Cardiac muscle cell (in vitro differentiated cells and primary cell): ENCODE measurements around the gene IFNA16. TPM values are rescaled to one million over a fixed set of nuclear protein-coding genes. Genes with fewer than 3 reads are reported as not detected.
"Not testable (repeated sequence)": the region's sequence is repeated elsewhere in the genome, so short reads cannot be mapped to it uniquely, and the experiment has no call there.

Experiments used
- DNase-seq, 2 donors: peaks; one replicate each; pipeline versions ENCODE4 v3.0.0 to v3.0.0-alpha.2; 2010 to 2017; ENCODE audit warnings: low read depth in 1 of 2, low spot score in 1 of 2
- H3K27ac ChIP-seq: fragments of 200-600 bp; sonication (generic); 2 replicates; pipeline ENCODE4 v1.5.1; 2016
- H3K27me3 ChIP-seq: fragments of 200-600 bp; sonication (generic); 2 replicates; pipeline ENCODE4 v1.6.0; 2016; ENCODE audit warnings: control low read depth
- H3K36me3 ChIP-seq: fragments of 200-600 bp; sonication (generic); 2 replicates; pipeline ENCODE4 v1.5.1; 2016; ENCODE audit warnings: control low read depth
- H3K4me1 ChIP-seq: fragments of 200-600 bp; sonication (generic); 2 replicates; pipeline ENCODE4 v1.8.1; 2017; ENCODE audit warnings: low read depth, mild to moderate bottlenecking, mixed run types
- H3K4me3 ChIP-seq: fragments of 200-600 bp; sonication (generic); 2 replicates; pipeline ENCODE4 v1.5.1; 2016; ENCODE audit warnings: mild to moderate bottlenecking
- H3K9me3 ChIP-seq: fragments of 200-600 bp; sonication (generic); 2 replicates; pipeline ENCODE4 v1.5.1; 2017; ENCODE audit warnings: low read depth, mild to moderate bottlenecking, control low read depth
- polyA plus RNA-seq: library from polyadenylated mRNA; unstranded; fragments of >200 nt; fragmentation: Nextera tagmentation; extraction: Ambion mirVana; gene quantifications from 2 replicates; pipeline ENCODE4 v1.2.1, GENCODE V29; 2016
- total RNA-seq: library from RNA; depleted of rRNA; stranded (reverse); fragments of >200 nt; gene quantifications from 2 replicates; pipeline ENCODE4 v1.2.3, GENCODE V29; 2016
- TF ChIP-seq, protein P1 (sequence below): IDR thresholded peaks from 2 replicates; pipeline ENCODE4 v1.5.1; 2012; ENCODE audit warnings: low read depth, mild to moderate bottlenecking, low read length

IFNA16 gene
- total and polyA plus RNA-seq, 2 experiments from 2014 or later, result not detected

- Histone ChIP-seq H3K9me3 (no peaks in the 10 kb centered on the region), H3K4me3 (no peak overlapping the region), H3K27me3 (peaks cover 9% of the 10 kb centered on the region), H3K36me3 (no peaks in the 10 kb centered on the region), H3K27ac (no peak overlapping the region), H3K4me1 (no peaks in the 10 kb centered on the region)
- DNase-seq, result no peak
- TF ChIP-seq, protein P1, sequence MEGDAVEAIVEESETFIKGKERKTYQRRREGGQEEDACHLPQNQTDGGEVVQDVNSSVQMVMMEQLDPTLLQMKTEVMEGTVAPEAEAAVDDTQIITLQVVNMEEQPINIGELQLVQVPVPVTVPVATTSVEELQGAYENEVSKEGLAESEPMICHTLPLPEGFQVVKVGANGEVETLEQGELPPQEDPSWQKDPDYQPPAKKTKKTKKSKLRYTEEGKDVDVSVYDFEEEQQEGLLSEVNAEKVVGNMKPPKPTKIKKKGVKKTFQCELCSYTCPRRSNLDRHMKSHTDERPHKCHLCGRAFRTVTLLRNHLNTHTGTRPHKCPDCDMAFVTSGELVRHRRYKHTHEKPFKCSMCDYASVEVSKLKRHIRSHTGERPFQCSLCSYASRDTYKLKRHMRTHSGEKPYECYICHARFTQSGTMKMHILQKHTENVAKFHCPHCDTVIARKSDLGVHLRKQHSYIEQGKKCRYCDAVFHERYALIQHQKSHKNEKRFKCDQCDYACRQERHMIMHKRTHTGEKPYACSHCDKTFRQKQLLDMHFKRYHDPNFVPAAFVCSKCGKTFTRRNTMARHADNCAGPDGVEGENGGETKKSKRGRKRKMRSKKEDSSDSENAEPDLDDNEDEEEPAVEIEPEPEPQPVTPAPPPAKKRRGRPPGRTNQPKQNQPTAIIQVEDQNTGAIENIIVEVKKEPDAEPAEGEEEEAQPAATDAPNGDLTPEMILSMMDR, result no peak
Observed at GRCh38 chr9:21233258-21233657, 16.1 kb upstream of the IFNA16 start.

DNA sequence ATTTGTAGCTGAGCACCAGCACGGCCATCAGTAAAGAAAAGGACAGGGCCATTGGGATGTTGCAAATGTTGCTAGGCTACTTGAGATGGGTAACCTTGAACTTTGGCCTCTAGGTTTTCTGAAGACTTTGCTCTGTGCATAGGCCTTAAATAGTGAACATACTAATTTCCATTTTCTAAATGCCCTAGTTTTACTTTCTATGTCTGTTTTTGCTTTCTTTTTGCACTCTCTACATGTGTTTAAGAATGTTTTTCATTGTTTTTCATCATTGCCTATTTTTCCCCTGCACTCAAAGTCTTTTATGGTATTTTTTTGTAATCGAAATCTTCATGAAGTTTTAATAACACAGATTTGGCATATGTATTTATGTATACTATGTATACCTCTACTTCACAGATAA, 11.0 kb upstream of the IFNA16 start, which contains the start of gene IFNA17:
TSS of gene IFNA17 (minus strand) at position 101 of the 400 bp plus-strand sequence. CDS start at position 52, 49 bp downstream.
- Histone ChIP-seq H3K27me3 (no peaks in the 10 kb centered on the region), H3K36me3 (no peaks in the 10 kb centered on the region), H3K27ac (no peak within 1 kb of the TSS), H3K4me3 (no peak within 1 kb of the TSS), H3K4me1 (no peaks in the 10 kb centered on the region), H3K9me3 (no peaks in the 10 kb centered on the region)
- TF ChIP-seq, protein P1, result no peak
- DNase-seq, result no peak

DNA sequence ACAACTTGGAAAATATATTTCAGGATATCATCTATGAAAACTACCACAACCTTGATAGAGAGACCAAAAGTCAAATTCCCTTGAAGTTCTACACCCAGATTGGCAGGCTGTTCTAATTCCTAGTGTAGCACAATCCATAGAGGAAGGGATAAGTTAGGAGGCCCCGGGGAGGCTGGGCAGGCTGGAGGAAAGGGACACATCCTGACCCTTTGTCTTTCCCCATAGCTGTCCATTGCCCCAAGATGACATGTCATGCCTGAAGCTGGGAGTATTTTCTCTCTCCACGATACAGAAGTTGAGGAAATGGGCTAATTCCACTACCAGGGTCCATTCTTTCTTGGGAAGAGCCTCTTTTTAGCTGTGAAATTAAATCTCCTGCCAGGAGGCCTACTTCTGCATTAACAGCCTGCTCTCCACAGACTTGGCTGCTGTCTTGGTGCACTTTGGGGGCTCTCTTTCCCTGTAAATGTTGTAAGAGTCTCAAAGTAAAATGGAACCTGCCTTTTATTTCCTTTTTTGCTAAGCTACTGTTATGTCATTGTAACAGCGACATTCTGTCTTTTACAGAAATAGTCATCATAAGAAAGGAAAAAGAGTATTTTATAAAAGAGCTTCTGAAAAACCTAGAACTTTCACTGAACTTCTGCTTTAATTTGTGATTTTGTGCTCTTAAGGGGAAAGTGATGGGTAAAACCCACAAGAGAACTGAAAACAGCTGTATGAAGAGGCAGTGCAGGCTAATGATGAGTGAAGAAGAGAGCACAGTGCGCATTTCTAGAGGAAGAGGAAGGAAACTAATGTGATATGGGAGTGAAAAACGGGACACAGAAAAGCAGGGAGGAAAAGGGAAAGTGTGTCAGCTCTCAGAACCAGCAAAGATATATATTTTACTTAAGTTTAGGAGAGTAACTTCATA, 3.4 kb downstream of the IFNA16 start:
- not testable (repeated sequence) for H3K27me3 ChIP-seq, H3K4me3 ChIP-seq, H3K4me1 ChIP-seq, H3K9me3 ChIP-seq, H3K27ac ChIP-seq, H3K36me3 ChIP-seq
- peak; percentile 6 to 15 for DNase-seq
- TF ChIP-seq, protein P1, result peak; percentile 50

DNA sequence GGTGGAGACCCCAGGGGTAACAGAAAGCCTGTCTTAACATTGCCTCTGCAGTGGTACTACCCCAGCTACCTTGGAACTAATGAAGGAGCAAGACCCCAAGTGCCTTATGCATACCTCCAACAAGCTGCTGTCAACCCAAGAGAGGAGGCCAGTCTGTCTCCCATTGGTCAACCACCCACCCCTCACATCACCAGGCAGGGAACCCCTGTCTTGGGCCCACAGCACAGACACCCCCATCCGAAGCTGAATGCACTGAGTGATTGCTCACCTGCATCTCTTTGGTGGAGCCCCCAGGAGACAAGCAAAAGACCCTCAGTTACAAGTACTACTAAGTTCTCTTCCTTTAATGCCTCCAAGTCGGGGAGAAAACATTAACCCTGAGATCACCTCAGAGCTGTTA, 5.0 kb downstream of the IFNA16 start:
- not testable (repeated sequence) for H3K27ac ChIP-seq, H3K9me3 ChIP-seq, H3K4me1 ChIP-seq, H3K27me3 ChIP-seq, H3K4me3 ChIP-seq, DNase-seq, H3K36me3 ChIP-seq

DNA sequence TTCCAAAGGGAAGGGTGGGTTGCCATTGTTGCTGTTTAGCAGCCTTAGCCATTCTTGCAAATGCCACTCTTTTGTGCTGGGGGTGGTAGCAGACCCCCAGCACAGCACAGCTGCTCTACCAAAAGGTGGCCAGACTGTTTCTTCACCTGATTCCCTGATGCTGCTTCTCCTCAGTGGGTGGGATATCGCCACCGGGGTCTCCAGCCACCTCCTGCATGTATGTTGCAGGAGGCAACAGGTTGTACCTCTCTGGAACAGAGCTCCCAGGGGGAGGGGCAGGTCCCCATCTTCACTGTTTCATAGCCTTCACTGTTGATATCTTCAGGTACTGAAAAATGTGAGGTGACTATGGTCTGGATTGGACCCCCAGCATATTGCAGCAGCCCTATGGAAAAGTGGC, 6.3 kb downstream of the IFNA16 start:
- not testable (repeated sequence) for H3K4me1 ChIP-seq, H3K27me3 ChIP-seq, H3K36me3 ChIP-seq, H3K9me3 ChIP-seq, H3K4me3 ChIP-seq, DNase-seq, H3K27ac ChIP-seq

GRCh38 chr9:21210311-21210710, 6.8 kb downstream of the IFNA16 start:
- H3K27me3 ChIP-seq, result no peaks in the 10 kb centered on the region
- TF ChIP-seq, protein P1, result no peak
- H3K27ac ChIP-seq, result no peak overlapping the region
- no peaks in the 10 kb centered on the region for H3K36me3 ChIP-seq
- no peak for DNase-seq
- no peak overlapping the region for H3K4me3 ChIP-seq
- H3K4me1 ChIP-seq, result no peaks in the 10 kb centered on the region
- H3K9me3 ChIP-seq, result no peaks in the 10 kb centered on the region

GRCh38 chr9:21207043-21207442, 10.1 kb downstream of the IFNA16 start, which contains the start of gene IFNA10:
TSS of gene IFNA10 (minus strand) at chr9:21207143. CDS start at chr9:21207097, 46 bp downstream.
- H3K4me1 ChIP-seq, H3K4me3 ChIP-seq, H3K27ac ChIP-seq, H3K9me3 ChIP-seq, H3K36me3 ChIP-seq, H3K27me3 ChIP-seq, DNase-seq: not testable (repeated sequence)
